Gastrocnemius medialis (tissue), 4 donors: ENCODE data around the gene ARHGAP42.

Experiments
- CTCF ChIP-seq, 5 experiments: fragments of 450-650 bp in 3 of 5; fragments of 200-600 bp in 2 of 5; sonication (generic) in 2 of 5; IDR thresholded peaks in 4 of 5; conservative IDR thresholded peaks in 1 of 5; 1 replicate in 4 of 5; 2 replicates in 1 of 5; pipeline ENCODE4 v1.5.1; 2016 to 2019; ENCODE audit warnings: antibody characterized with exemption in 5 of 5, mild to moderate bottlenecking in 3 of 5, moderate library complexity in 3 of 5
- POLR2A ChIP-seq, 2 donors: fragments of 450-650 bp; IDR thresholded peaks; one replicate each; pipeline ENCODE4 v1.6.1; 2017; ENCODE audit warnings: antibody characterized with exemption in 2 of 2, mild to moderate bottlenecking in 2 of 2, moderate library complexity in 2 of 2

DNA sequence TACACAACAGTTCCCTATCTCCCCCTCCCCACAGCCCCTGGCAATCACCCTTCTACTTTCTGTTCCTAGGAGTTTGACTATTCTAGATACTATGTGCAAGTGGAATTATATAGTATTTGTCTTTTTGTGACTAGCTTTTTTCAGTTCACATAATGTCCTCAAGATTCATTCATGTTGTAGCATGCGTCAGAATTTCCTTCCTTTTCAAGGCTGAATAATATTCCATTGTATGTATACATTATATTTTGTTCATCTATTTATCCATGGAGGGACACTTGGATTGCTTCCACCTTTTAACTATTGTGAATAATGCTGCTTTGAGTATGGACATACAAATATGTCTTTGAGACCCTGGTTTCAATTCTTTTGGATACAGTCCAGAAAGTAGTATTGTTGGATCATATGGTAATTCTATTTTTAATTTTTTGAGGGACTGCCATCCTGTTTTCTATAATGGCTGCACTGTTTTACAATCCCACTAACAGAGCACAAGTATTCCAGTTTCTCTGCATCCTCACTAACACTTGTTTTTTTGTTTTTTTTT, 128.8 kb downstream of the ARHGAP42 start:
- TF ChIP-seq POLR2A (IDR thresholded peaks at IDR 0.05) (no peak), CTCF (IDR thresholded peaks at IDR 0.05 in 4 of 5, conservative IDR thresholded peaks at IDR 0.05 in 1 of 5) (no peak)
